Mesenchymal stem cell (in vitro differentiated cells and primary cell): ENCODE measurements around the gene LGALS3.

Source experiments
- DNase-seq: peaks from one replicate; pipeline ENCODE4 v3.0.0-alpha.2; 2013
- H2AFZ ChIP-seq: one replicate; pipeline ENCODE4 v1.6.1; 2013; ENCODE audit warnings: low read depth, mild to moderate bottlenecking, control low read depth, inconsistent platforms, low read length, moderate library complexity
- H2AK5ac ChIP-seq: 2 replicates; pipeline ENCODE4 v1.6.1; 2013; ENCODE audit warnings: low read length, moderate library complexity, mild to moderate bottlenecking, inconsistent platforms; ENCODE audit not compliant: severe bottlenecking
- H2BK120ac ChIP-seq: one replicate; pipeline ENCODE4 v1.6.1; 2013; ENCODE audit warnings: low read depth, mild to moderate bottlenecking, inconsistent platforms, low read length, moderate library complexity
- H2BK12ac ChIP-seq, 2 experiments: one replicate each; pipeline ENCODE4 v1.6.1; 2013; ENCODE audit warnings: inconsistent platforms in 2 of 2, low read length in 2 of 2, mild to moderate bottlenecking in 2 of 2, moderate library complexity in 2 of 2, control low read depth in 1 of 2
- H2BK15ac ChIP-seq: one replicate; pipeline ENCODE4 v1.6.1; 2013; ENCODE audit warnings: mild to moderate bottlenecking, low read depth, inconsistent platforms; ENCODE audit not compliant: poor library complexity, severe bottlenecking
- H2BK5ac ChIP-seq: 2 replicates; pipeline ENCODE4 v1.6.1; 2013; ENCODE audit warnings: low read depth, mild to moderate bottlenecking, low read length, control low read depth, inconsistent platforms; ENCODE audit not compliant: poor library complexity, severe bottlenecking
- H3K14ac ChIP-seq, 2 experiments: one replicate each; pipeline ENCODE4 v1.6.1; 2013; ENCODE audit warnings: inconsistent platforms in 2 of 2, low read length in 2 of 2, control low read depth in 1 of 2, mild to moderate bottlenecking in 1 of 2, moderate library complexity in 1 of 2
- H3K18ac ChIP-seq, 2 experiments: one replicate each; pipeline ENCODE4 v1.6.1; 2013; ENCODE audit warnings: inconsistent platforms in 2 of 2, low read length in 2 of 2, control low read depth in 1 of 2, low read depth in 1 of 2, mild to moderate bottlenecking in 1 of 2
- H3K23ac ChIP-seq, 2 experiments: one replicate each; pipeline ENCODE4 v1.6.1; 2013; ENCODE audit warnings: inconsistent platforms in 2 of 2, low read length in 2 of 2, mild to moderate bottlenecking in 2 of 2, moderate library complexity in 2 of 2, control low read depth in 1 of 2
- H3K27ac ChIP-seq: 2 replicates; pipeline ENCODE4 v1.5.1; 2013; ENCODE audit warnings: mild to moderate bottlenecking, moderate library complexity, low read length, control low read depth, inconsistent platforms; ENCODE audit not compliant: poor library complexity, severe bottlenecking
- H3K27me3 ChIP-seq, 2 experiments: 2 replicates each; pipeline versions ENCODE4 v1.6.1 to v1.7.0; 2013; ENCODE audit warnings: low read length in 2 of 2, mild to moderate bottlenecking in 2 of 2, moderate library complexity in 2 of 2, control low read depth in 1 of 2, inconsistent platforms in 1 of 2; ENCODE audit not compliant: control insufficient read depth in 1 of 2, insufficient read depth in 1 of 2
- H3K36me3 ChIP-seq, 2 experiments: 2 replicates each; pipeline versions ENCODE4 v1.6.1 to v1.7.0; 2013; ENCODE audit warnings: low read length in 2 of 2, control low read depth in 1 of 2, inconsistent platforms in 1 of 2, low read depth in 1 of 2, mild to moderate bottlenecking in 1 of 2; ENCODE audit not compliant: insufficient read depth in 2 of 2, control insufficient read depth in 1 of 2
- H3K4ac ChIP-seq, 2 experiments: one replicate each; pipeline ENCODE4 v1.6.1; 2013; ENCODE audit warnings: inconsistent platforms in 2 of 2, low read length in 2 of 2, mild to moderate bottlenecking in 2 of 2, moderate library complexity in 2 of 2, control low read depth in 1 of 2, low read depth in 1 of 2
- H3K4me1 ChIP-seq: 2 replicates; pipeline ENCODE4 v1.6.1; 2013; ENCODE audit warnings: low read depth, low read length, control low read depth; ENCODE audit not compliant: control insufficient read depth, insufficient read depth
- H3K4me2 ChIP-seq: 2 replicates; pipeline ENCODE4 v1.6.1; 2013; ENCODE audit warnings: low read length, mild to moderate bottlenecking, inconsistent platforms; ENCODE audit not compliant: poor library complexity, severe bottlenecking
- H3K4me3 ChIP-seq, 2 experiments: 2 replicates each; pipeline versions ENCODE4 v1.5.1 to v1.7.0; 2013; ENCODE audit warnings: low read length in 2 of 2, mild to moderate bottlenecking in 2 of 2, control low read depth in 1 of 2, low read depth in 1 of 2; ENCODE audit not compliant: insufficient read depth in 1 of 2
- H3K79me1 ChIP-seq: replicated peaks from 2 replicates; pipeline ENCODE4 v1.6.1; 2013; ENCODE audit warnings: mild to moderate bottlenecking, control low read depth, low read length, inconsistent platforms; ENCODE audit not compliant: poor library complexity, severe bottlenecking
- H3K9ac ChIP-seq: 2 replicates; pipeline ENCODE4 v1.7.0; 2013; ENCODE audit warnings: mild to moderate bottlenecking, low read length, moderate library complexity
- H3K9me3 ChIP-seq: 2 replicates; pipeline ENCODE4 v1.7.0; 2013; ENCODE audit warnings: mild to moderate bottlenecking, low read length; ENCODE audit not compliant: control insufficient read depth
- H4K8ac ChIP-seq: one replicate; pipeline ENCODE4 v1.6.1; 2013; ENCODE audit warnings: inconsistent platforms, mild to moderate bottlenecking, low read length, moderate library complexity
- H4K91ac ChIP-seq: one replicate; pipeline ENCODE4 v1.6.1; 2013; ENCODE audit warnings: mild to moderate bottlenecking, low read length, inconsistent platforms
- WGBS: methylation state at CpG from one replicate; pipeline ENCODE4 v1.1.7; 2013; ENCODE audit warnings: mixed read lengths; 5-methylcytosine and 5-hydroxymethylcytosine counted together

Gene LGALS3

GRCh38 chr14:55102141-55102621 is 26.9 kb upstream of the LGALS3 start:
- Histone ChIP-seq H3K4me3 (peak overlapping the region in 1 of 2 experiments; percentile 71), H2BK5ac (no peak overlapping the region), H3K27ac (peak overlapping the region; percentile 99), H3K9ac (peak overlapping the region; percentile 93), H3K18ac (peak overlapping the region in 1 of 2 experiments; percentile 34), H3K4me2 (no peak overlapping the region), H4K8ac (peak overlapping the region; percentile 47), H2AFZ (no peak overlapping the region), H3K27me3 (no peaks in the 10 kb centered on the region), H2BK15ac (peak overlapping the region; percentile 64), H3K9me3 (peaks cover 6% of the 10 kb centered on the region), H3K14ac (no peak overlapping the region), H3K36me3 (no peaks in the 10 kb centered on the region), H2AK5ac (no peak overlapping the region), H2BK12ac (peak overlapping the region in 1 of 2 experiments; percentile 80), H3K4me1 (peaks cover 13% of the 10 kb centered on the region), H4K91ac (no peak overlapping the region), H3K4ac (no peak overlapping the region), H2BK120ac (no peak overlapping the region), H3K23ac (no peak overlapping the region), H3K79me1 (no peaks in the 10 kb centered on the region)
- WGBS, result 1% methylated on average over 4 of the region's 7 CpGs
- peak; percentile 92 for DNase-seq

- Histone ChIP-seq H2BK12ac (peak overlapping the region; percentile 99), H2BK120ac (peak overlapping the region; percentile 96), H3K4me2 (peak overlapping the region; percentile 35), H3K14ac (no peak overlapping the region), H4K8ac (peak overlapping the region; percentile 97), H3K4me3 (peak overlapping the region in 1 of 2 experiments; percentile 71), H3K27ac (peak overlapping the region; percentile 99), H2AFZ (peak overlapping the region; percentile 67), H2BK5ac (peak overlapping the region; percentile 81), H2BK15ac (peak overlapping the region; percentile 60), H3K23ac (no peak overlapping the region), H3K9me3 (peaks cover 6% of the 10 kb centered on the region), H3K4me1 (peaks cover 16% of the 10 kb centered on the region), H3K9ac (peak overlapping the region; percentile 93), H2AK5ac (peak overlapping the region; percentile 98), H3K18ac (peak overlapping the region; percentile 67 to 92), H3K4ac (peak overlapping the region; percentile 73 to 99), H3K79me1 (no peaks in the 10 kb centered on the region), H3K27me3 (no peaks in the 10 kb centered on the region), H3K36me3 (no peaks in the 10 kb centered on the region), H4K91ac (peak overlapping the region; percentile 88)
- peak; percentile 91 for DNase-seq
- WGBS, result 10% methylated on average over 13 of the region's 13 CpGs
Measured at GRCh38 chr14:55103005-55103640, 25.9 kb upstream of the LGALS3 start.

GRCh38 chr14:55103971-55104954 is 24.8 kb upstream of the LGALS3 start:
- Histone ChIP-seq H3K4me2 (no peak overlapping the region), H3K9ac (peak overlapping the region; percentile 93), H3K14ac (no peak overlapping the region), H3K36me3 (no peaks in the 10 kb centered on the region), H2BK15ac (peak overlapping the region; percentile 64), H2AK5ac (peak overlapping the region; percentile 98), H2BK5ac (peak overlapping the region; percentile 80), H2BK120ac (peak overlapping the region; percentile 45), H4K91ac (peak overlapping the region; percentile 40), H3K27ac (peak overlapping the region; percentile 99), H3K9me3 (peaks cover 6% of the 10 kb centered on the region), H2BK12ac (peak overlapping the region; percentile 50 to 59), H4K8ac (no peak overlapping the region), H3K23ac (peak overlapping the region in 1 of 2 experiments; percentile 91), H3K79me1 (no peaks in the 10 kb centered on the region), H3K18ac (peak overlapping the region; percentile 67 to 88), H3K4ac (peak overlapping the region; percentile 73 to 99), H3K4me3 (peak overlapping the region in 1 of 2 experiments; percentile 43), H3K27me3 (no peaks in the 10 kb centered on the region), H3K4me1 (peaks cover 18% of the 10 kb centered on the region), H2AFZ (no peak overlapping the region)
- no peak for DNase-seq
- WGBS, result 85% methylated on average over 4 of the region's 6 CpGs
